HL-60 (cell line): Measurements from ENCODE around the gene LIG1.

Experiments
- POLR2AphosphoS5 ChIP-seq: IDR thresholded peaks from 2 replicates; pipeline ENCODE4 v1.6.1; 2012; ENCODE audit warnings: low read depth
- REST ChIP-seq: IDR thresholded peaks from 2 replicates; pipeline ENCODE4 v1.6.1; 2012; ENCODE audit warnings: low read depth; ENCODE audit not compliant: insufficient replicate concordance
- TF ChIP-seq, protein P1 (sequence below): IDR thresholded peaks from one replicate; pipeline ENCODE4 v1.5.1; 2011; ENCODE audit warnings: low read length, control low read depth, inconsistent platforms; ENCODE audit not compliant: insufficient read depth

GRCh38 chr19:48158210-48158790, 11.8 kb downstream of the LIG1 start:
- TF ChIP-seq, protein P1, sequence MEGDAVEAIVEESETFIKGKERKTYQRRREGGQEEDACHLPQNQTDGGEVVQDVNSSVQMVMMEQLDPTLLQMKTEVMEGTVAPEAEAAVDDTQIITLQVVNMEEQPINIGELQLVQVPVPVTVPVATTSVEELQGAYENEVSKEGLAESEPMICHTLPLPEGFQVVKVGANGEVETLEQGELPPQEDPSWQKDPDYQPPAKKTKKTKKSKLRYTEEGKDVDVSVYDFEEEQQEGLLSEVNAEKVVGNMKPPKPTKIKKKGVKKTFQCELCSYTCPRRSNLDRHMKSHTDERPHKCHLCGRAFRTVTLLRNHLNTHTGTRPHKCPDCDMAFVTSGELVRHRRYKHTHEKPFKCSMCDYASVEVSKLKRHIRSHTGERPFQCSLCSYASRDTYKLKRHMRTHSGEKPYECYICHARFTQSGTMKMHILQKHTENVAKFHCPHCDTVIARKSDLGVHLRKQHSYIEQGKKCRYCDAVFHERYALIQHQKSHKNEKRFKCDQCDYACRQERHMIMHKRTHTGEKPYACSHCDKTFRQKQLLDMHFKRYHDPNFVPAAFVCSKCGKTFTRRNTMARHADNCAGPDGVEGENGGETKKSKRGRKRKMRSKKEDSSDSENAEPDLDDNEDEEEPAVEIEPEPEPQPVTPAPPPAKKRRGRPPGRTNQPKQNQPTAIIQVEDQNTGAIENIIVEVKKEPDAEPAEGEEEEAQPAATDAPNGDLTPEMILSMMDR: no peak
- TF ChIP-seq POLR2AphosphoS5 (no peak), REST (no peak)
